HL-60/S4 (cell line): ENCODE measurements around the gene ARID5A.
"Not testable (repeated sequence)": the region's sequence is repeated elsewhere in the genome, so short reads cannot be mapped to it uniquely, and the experiment has no call there.

ENCODE experiments used
- in situ Hi-C: fragments of 300-500 bp; cut with MboI; formaldehyde crosslinking; loops from 2 replicates; pipeline ENCODE4 v1.14.3; 2022; ENCODE audit warnings: low sequenced_read_pairs

ARID5A gene

GRCh38 chr2:96553176-96553956 lies 16.8 kb downstream of the ARID5A start:
- in situ Hi-C loops, result no loop called here

GRCh38 chr2:96553957-96554292 lies 17.4 kb downstream of the ARID5A start:
- in situ Hi-C loops, result not testable (repeated sequence)

DNA sequence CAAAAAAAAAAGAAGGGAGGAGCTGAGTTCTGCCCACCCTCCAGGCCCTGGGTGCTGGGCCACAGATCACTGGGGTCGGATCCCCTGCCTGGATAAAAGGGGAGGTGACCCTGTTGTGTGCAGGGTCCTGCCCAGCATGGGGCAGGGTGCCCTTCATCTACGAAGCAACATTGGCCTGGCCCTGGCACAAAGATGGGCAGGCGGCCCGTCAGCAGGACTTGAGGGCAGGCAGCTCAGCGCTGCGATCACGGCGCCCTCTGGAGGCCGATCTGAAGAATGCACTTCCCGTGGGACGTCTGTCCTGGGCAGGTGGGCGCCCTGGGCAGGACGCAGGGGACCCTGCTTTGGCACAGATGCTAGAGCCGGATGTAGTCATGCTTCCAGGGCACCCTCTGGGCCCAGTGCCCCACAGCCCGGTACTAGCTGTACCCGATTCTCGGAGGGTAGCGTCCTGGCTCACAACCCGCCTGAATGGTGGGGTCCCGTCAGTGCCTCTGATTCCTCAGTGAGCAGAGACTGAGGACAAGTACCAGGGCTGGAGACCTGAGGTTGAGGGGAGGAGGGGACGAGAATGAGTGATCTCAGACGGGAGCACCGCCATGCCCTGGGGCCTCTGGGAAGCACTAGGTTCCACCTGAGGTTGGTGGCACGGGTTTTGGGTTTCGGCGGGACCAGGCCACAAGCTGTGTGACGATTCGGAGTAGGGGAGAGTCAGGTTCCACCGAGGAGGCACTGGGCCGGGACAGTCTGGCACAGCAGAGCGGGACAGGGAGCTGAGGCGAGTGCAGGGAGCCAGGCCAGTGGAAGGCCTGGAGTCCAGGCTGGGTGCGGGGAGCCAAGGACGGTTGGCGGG lies 18.0 kb downstream of the ARID5A start:
- in situ Hi-C loops, result no loop called here

GRCh38 chr2:96555146-96555610 lies 18.6 kb downstream of the ARID5A start:
- in situ Hi-C loops, result no loop called here

GRCh38 chr2:96556441-96557330 lies 20.1 kb downstream of the ARID5A start:
- in situ Hi-C loops, result no loop called here

DNA sequence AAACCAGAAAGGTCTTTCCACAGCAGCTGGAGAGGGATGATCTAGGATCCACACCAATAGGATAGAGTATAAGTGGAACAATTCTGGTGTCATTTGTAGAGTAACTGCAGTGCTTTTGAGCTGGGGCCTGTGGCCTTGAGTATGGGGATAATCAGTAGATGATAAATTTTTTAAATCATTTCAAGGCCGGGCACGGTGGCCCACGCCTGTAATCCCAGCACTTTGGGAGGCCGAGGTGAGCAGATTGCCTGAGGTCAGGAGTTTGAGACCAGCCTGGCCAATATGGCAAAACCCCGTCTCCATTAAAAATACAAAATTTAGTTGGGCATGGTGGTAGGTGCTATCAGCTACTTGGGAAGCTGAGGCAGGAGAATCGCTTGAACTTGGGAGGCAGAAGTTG lies 20.9 kb downstream of the ARID5A start:
- in situ Hi-C loops, result not testable (repeated sequence)

GRCh38 chr2:96558061-96558460 lies 21.5 kb downstream of the ARID5A start:
- in situ Hi-C loops, result no loop called here

GRCh38 chr2:96558485-96558884 lies 21.9 kb downstream of the ARID5A start:
- in situ Hi-C loops, result no loop called here

- in situ Hi-C loops, result no loop called here
Measured at GRCh38 chr2:96564026-96564425, 27.5 kb downstream of the ARID5A start.

GRCh38 chr2:96564563-96564962 lies 28.0 kb downstream of the ARID5A start:
- in situ Hi-C loops, result no loop called here

- in situ Hi-C loops, result no loop called here
Measured at GRCh38 chr2:96565111-96565510, 28.6 kb downstream of the ARID5A start.

DNA sequence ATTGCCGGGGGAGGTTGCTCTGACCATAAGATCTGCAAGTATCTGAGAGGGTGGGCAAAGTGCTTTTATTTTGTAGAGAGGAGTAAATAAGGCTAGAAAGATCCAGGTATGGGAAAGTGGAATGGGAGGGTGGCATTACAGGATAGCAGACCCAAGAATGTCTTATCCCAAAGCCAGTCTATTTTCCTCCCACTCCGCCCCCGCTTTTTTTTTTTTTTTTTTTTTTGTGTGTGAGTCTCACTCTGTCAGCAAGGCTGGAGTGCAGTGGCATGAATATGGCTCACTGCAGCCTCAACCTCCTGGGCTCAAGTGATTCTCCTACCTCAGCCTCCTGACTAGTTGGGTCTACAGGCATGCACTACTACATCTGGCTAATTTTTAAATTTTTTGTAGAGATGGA lies 31.5 kb downstream of the ARID5A start:
- in situ Hi-C loops, result no loop called here

DNA sequence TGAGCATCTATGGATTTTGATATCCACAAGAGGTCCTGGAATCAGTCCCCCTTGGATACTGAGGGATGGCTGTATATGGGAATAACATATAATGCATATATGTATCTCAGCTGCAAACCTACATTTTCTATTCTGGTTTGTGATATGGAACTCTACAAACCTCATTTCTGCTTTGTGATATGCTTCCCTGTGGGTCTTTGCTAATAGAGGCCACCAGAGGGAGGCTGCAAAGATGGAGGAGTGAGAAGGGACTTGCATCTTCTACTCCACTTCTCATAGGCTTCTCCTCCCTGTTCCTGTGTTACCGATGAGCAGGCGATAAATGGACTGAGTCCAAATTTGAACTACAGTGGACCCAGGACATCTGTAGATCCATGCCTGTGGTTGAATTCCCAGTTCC lies 37.8 kb downstream of the ARID5A start:
- in situ Hi-C loops, result no loop called here

- in situ Hi-C loops, result no loop called here
Measured at GRCh38 chr2:96575785-96576456, 39.4 kb downstream of the ARID5A start.

DNA sequence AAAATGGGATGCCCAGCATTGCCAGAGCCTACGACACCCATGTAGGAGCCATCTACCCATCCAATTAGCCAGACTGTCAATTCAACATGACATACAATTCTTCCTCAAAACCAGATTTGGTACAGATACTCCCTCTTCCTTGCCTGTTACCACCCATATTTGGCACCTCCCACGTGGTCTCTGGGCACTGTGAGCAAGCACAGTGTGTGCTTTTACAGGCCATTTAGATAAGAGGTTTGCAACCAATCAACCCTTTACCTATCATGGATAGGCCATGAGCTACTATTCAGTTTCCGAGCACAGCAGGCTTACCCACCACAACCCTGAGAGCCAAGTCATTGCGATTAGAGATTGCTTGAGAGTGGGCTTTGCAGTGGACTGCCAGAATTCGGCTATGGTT lies 40.9 kb downstream of the ARID5A start:
- in situ Hi-C loops, result no loop called here

GRCh38 chr2:96578731-96579130 lies 42.2 kb downstream of the ARID5A start:
- in situ Hi-C loops, result no loop called here

GRCh38 chr2:96579422-96579821 lies 42.9 kb downstream of the ARID5A start:
- in situ Hi-C loops, result no loop called here

DNA sequence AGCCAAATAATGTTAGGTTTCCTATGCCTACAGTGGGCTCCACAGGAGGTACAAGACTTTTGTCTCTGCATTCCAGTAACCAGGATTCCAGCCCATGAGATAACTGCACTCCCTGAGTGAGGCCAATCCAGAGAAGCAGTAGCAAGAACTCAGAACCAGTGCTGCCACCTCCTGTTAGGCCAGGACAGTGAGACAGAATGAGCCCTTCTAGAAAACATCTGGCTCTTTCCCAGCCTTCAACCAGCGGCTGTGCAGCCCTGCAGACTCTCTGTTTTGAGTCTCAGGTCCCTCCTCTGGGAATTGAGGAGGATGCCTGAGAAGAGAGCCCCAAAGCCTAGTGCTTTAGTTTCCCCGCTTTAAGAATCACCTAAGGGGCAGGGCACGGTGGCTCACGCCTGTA lies 44.2 kb downstream of the ARID5A start:
- in situ Hi-C loops, result no loop called here

- in situ Hi-C loops, result no loop called here
Measured at GRCh38 chr2:96584017-96584416, 47.5 kb downstream of the ARID5A start.

DNA sequence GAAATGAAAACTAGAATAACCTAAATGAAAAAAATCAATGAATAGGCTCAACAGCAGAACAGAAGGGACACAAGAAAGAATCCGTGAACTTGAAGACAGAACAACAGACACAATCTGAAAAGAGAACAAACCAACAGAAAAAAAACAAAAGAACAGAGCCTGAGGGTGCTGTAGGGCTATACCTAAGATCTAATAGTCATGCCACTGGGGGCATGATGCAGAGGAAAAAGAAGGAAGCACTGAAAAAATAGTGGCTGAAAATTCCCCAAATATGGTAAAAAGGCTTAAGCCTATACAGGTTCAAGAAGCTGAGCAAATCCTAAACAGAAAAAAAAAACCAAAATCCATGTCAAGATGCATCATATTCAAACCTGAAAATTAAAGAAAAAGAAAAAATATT lies 51.3 kb downstream of the ARID5A start:
- in situ Hi-C loops, result no loop called here

DNA sequence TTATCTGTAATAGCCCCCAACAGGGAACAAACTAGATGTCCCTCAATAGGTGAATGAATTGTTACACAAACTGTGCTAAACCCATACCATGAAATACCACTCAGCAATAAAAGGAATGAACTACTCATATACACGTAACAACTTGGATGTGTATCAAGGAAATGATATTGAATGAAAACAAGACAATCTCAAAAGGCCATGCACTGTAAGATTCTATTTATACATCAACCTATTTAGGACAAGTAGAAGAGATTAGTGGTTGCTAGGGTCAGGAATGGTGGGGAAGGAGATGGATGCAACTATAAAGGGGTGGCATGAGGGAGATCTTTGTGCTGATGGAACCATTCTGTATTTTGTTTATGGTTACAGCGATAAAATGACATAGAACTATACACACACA lies 54.5 kb downstream of the ARID5A start:
- in situ Hi-C loops, result no loop called here
